KG1 (cell line): Measurements from ENCODE around the gene SUSD6.

Source experiments
- DNase-seq: peaks from one replicate; lab custom pipeline; 2025; lab: John Stamatoyannopoulos, UW

Gene SUSD6

GRCh38 chr14:69673578-69674305 is 62.3 kb downstream of the SUSD6 start:
- DNase-seq, result peak; percentile 38

GRCh38 chr14:69674546-69675244 is 63.3 kb downstream of the SUSD6 start:
- DNase-seq, result no peak

- no peak for DNase-seq
These were observed 63.8 kb downstream of the SUSD6 start for GRCh38 chr14:69675245-69675583.

- no peak for DNase-seq
These were observed 64.6 kb downstream of the SUSD6 start for GRCh38 chr14:69675877-69676416.

GRCh38 chr14:69676723-69677122 is 65.3 kb downstream of the SUSD6 start:
- no peak for DNase-seq

GRCh38 chr14:69680297-69680696 is 68.9 kb downstream of the SUSD6 start:
- no peak for DNase-seq

GRCh38 chr14:69682136-69682535 is 70.7 kb downstream of the SUSD6 start:
- no peak for DNase-seq

- DNase-seq, result no peak
These were observed 71.3 kb downstream of the SUSD6 start for GRCh38 chr14:69682621-69683263.

- no peak for DNase-seq
These were observed 72.6 kb downstream of the SUSD6 start for GRCh38 chr14:69683971-69684370.

GRCh38 chr14:69684461-69685217 is 73.2 kb downstream of the SUSD6 start:
- DNase-seq, result no peak

GRCh38 chr14:69685218-69685616 is 73.8 kb downstream of the SUSD6 start:
- DNase-seq, result no peak

- DNase-seq, result no peak
These were observed 74.3 kb downstream of the SUSD6 start for GRCh38 chr14:69685716-69686115.

GRCh38 chr14:69687606-69688298 is 76.4 kb downstream of the SUSD6 start:
- DNase-seq, result no peak

- no peak for DNase-seq
These were observed 76.9 kb downstream of the SUSD6 start for GRCh38 chr14:69688299-69688649.

- DNase-seq, result no peak
These were observed 78.6 kb downstream of the SUSD6 start for GRCh38 chr14:69690042-69690441.

- no peak for DNase-seq
These were observed 81.2 kb downstream of the SUSD6 start for GRCh38 chr14:69692594-69692993.

GRCh38 chr14:69693145-69693544 is 81.7 kb downstream of the SUSD6 start:
- no peak for DNase-seq

GRCh38 chr14:69693801-69694729 is 82.7 kb downstream of the SUSD6 start:
- DNase-seq, result no peak

- no peak for DNase-seq
These were observed 83.4 kb downstream of the SUSD6 start for GRCh38 chr14:69694730-69695281.
